ENCODE data around the gene ZMYND10.

The ZMYND10 gene

GRCh38 chr3:50371133-50371685 lies 25.7 kb upstream of the ZMYND10 start:
- no peak for DNase-seq (ENCODE audit: extremely low read depth in 1 of 2, low read depth in 1 of 2)

GRCh38 chr3:50370594-50370993 lies 25.1 kb upstream of the ZMYND10 start:
- no peak for DNase-seq (ENCODE audit: extremely low read depth in 1 of 2, low read depth in 1 of 2)

GRCh38 chr3:50369012-50369670 lies 23.6 kb upstream of the ZMYND10 start:
- DNase-seq (ENCODE audit: extremely low read depth in 1 of 2, low read depth in 1 of 2) = no peak

GRCh38 chr3:50365842-50366220 lies 20.3 kb upstream of the ZMYND10 start:
- DNase-seq (ENCODE audit: extremely low read depth in 1 of 2, low read depth in 1 of 2) = no peak

- DNase-seq (ENCODE audit: extremely low read depth in 1 of 2, low read depth in 1 of 2) = peak; percentile 91
Measured at GRCh38 chr3:50365080-50365841, 19.7 kb upstream of the ZMYND10 start.

GRCh38 chr3:50364573-50365079 lies 19.1 kb upstream of the ZMYND10 start:
- DNase-seq (ENCODE audit: extremely low read depth in 1 of 2, low read depth in 1 of 2) = no peak

- no peak for DNase-seq (ENCODE audit: extremely low read depth in 1 of 2, low read depth in 1 of 2)
Measured at GRCh38 chr3:50359760-50360110, 14.2 kb upstream of the ZMYND10 start.

GRCh38 chr3:50358911-50359759 lies 13.6 kb upstream of the ZMYND10 start, which contains the start of gene TMEM115:
Gene TMEM115 (minus strand): TSS chr3:50359521. CDS start chr3:50359063, 458 bp downstream.
- DNase-seq (ENCODE audit: extremely low read depth in 1 of 2, low read depth in 1 of 2) = peak; percentile 87 to 88

- no peak for DNase-seq (ENCODE audit: extremely low read depth in 1 of 2, low read depth in 1 of 2)
Measured at GRCh38 chr3:50358355-50358910, 12.9 kb upstream of the ZMYND10 start.

GRCh38 chr3:50357481-50357880 lies 11.9 kb upstream of the ZMYND10 start:
- DNase-seq (ENCODE audit: extremely low read depth in 1 of 2, low read depth in 1 of 2) = no peak

- no peak for DNase-seq (ENCODE audit: extremely low read depth in 1 of 2, low read depth in 1 of 2)
Measured at GRCh38 chr3:50356553-50356952, 11.0 kb upstream of the ZMYND10 start.

GRCh38 chr3:50355829-50356552 lies 10.5 kb upstream of the ZMYND10 start:
- no peak for DNase-seq (ENCODE audit: extremely low read depth in 1 of 2, low read depth in 1 of 2)

- DNase-seq (ENCODE audit: extremely low read depth in 1 of 2, low read depth in 1 of 2) = no peak
Measured at GRCh38 chr3:50354850-50355249, 9.3 kb upstream of the ZMYND10 start.

- no peak for DNase-seq (ENCODE audit: extremely low read depth in 1 of 2, low read depth in 1 of 2)
Measured at GRCh38 chr3:50354186-50354764, 8.7 kb upstream of the ZMYND10 start.

GRCh38 chr3:50353245-50354004 lies 7.9 kb upstream of the ZMYND10 start:
- no peak for DNase-seq (ENCODE audit: extremely low read depth in 1 of 2, low read depth in 1 of 2)

- DNase-seq (ENCODE audit: extremely low read depth in 1 of 2, low read depth in 1 of 2) = no peak
Measured at GRCh38 chr3:50352781-50353180, 7.2 kb upstream of the ZMYND10 start.

GRCh38 chr3:50351323-50351697 lies 5.8 kb upstream of the ZMYND10 start:
- DNase-seq (ENCODE audit: extremely low read depth in 1 of 2, low read depth in 1 of 2) = no peak

GRCh38 chr3:50350527-50351322 lies 5.2 kb upstream of the ZMYND10 start, which contains the start of the genes CYB561D2 and NPRL2:
Gene CYB561D2 (plus strand): TSS chr3:50350862. CDS start chr3:50351434, 572 bp downstream.
Gene NPRL2 (minus strand): TSS chr3:50350775. CDS start chr3:50350652, 123 bp downstream.
- DNase-seq (ENCODE audit: extremely low read depth in 1 of 2, low read depth in 1 of 2) = peak; percentile 92 to 100
